ENCODE data around the gene PRDM10. TPM values are rescaled to one million over a fixed set of nuclear protein-coding genes. Genes with fewer than 3 reads are reported as not detected.

The PRDM10 gene
- total RNA-seq, 1 experiment from 2014 or later: 7.7 TPM

GRCh38 chr11:129976328-129976727 lies 26.3 kb downstream of the PRDM10 start:
- no peak for DNase-seq
- peak overlapping the region in 1 of 3 experiments; percentile 40; a peak in 2 of 7 replicates for H3K27ac Mint-ChIP-seq
- no CpG with 5 or more reads among the region's 6 CpGs for WGBS (ENCODE audit: extremely low coverage, insufficient read length, low lambda C conversion rate)

More at GRCh38 chr11:129976328-129976727, 26.3 kb downstream of the PRDM10 start:
- Histone ChIP-seq H3K18ac (ENCODE audit: insufficient read length, low read depth, low read length) (no peak overlapping the region), H3K4me1 (ENCODE audit: insufficient read depth, low read length) (peaks cover 2% of the 10 kb centered on the region; the same call in 1 of the 2 replicates), H2BK15ac (ENCODE audit: low read depth, low read length) (no peak overlapping the region), H3T11ph (ENCODE audit: low read length) (no peak overlapping the region), H4K91ac (ENCODE audit: insufficient read length, low read depth, low read length) (no peak overlapping the region), H3K23me2 (ENCODE audit: insufficient read length, low read depth, low read length, poor library complexity, severe bottlenecking) (no peaks in the 10 kb centered on the region), H3K4ac (ENCODE audit: low read depth, low read length) (no peak overlapping the region), H3K14ac (ENCODE audit: insufficient read depth, low read length) (no peak overlapping the region), H4K20me1 (ENCODE audit: control insufficient read depth, insufficient read depth, insufficient read length) (no peaks in the 10 kb centered on the region), H3K4me2 (ENCODE audit: insufficient read depth, insufficient read length, low read length) (no peak overlapping the region), H2AFZ (ENCODE audit: low read length) (no peak overlapping the region), H4K5ac (ENCODE audit: insufficient read length, low read depth, low read length) (no peak overlapping the region), H2BK120ac (ENCODE audit: low read depth, low read length, poor library complexity, severe bottlenecking) (no peak overlapping the region), H2AK5ac (ENCODE audit: insufficient read length, low read length) (peak overlapping the region; percentile 58), H2BK5ac (ENCODE audit: insufficient read length, low read length) (no peak overlapping the region), H3K9ac (ENCODE audit: extremely low read depth, insufficient read length, low read length) (no peak overlapping the region), H4K8ac (replicated peaks; ENCODE audit: insufficient read length, low read depth, low read length) (no peak overlapping the region), H3K23ac (ENCODE audit: insufficient read length, low read depth, low read length) (no peak overlapping the region), H3K56ac (ENCODE audit: insufficient read length, low read depth, low read length) (no peak overlapping the region), H3K27ac (ENCODE audit: insufficient read length, low read depth, low read length) (no peak overlapping the region), H3K79me1 (ENCODE audit: insufficient read depth, low read depth, low read length, poor library complexity, severe bottlenecking) (peaks cover 3% of the 10 kb centered on the region), H3K79me2 (ENCODE audit: insufficient read depth, low read length) (no peaks in the 10 kb centered on the region; the same call in 1 of the 2 replicates), H2BK20ac (ENCODE audit: low read depth, low read length, poor library complexity, severe bottlenecking) (no peak overlapping the region), H3K27me3 (ENCODE audit: insufficient read depth, low read length) (no peaks in the 10 kb centered on the region), H2BK12ac (ENCODE audit: insufficient read length, low read depth, low read length) (no peak overlapping the region), H3K9me3 (ENCODE audit: control insufficient read depth, low read depth, low read length) (no peaks in the 10 kb centered on the region)
- TF ChIP-seq CTCF (conservative IDR thresholded peaks at IDR 0.05): no peak
- Mint-ChIP-seq H3K9me3 (no peaks in the 10 kb centered on the region), H3K27me3 (ENCODE audit: low read depth) (no peaks in the 10 kb centered on the region; the same call in 1 of the 2 replicates), H3K4me3 (no peak overlapping the region), H3K36me3 (ENCODE audit: insufficient read depth in 1 of 3, low read depth in 3 of 3) (peaks cover under 1 to 2% (median 1%) of the 10 kb centered on the region in 3 experiments; a peak in 3 of 7 replicates), H3K4me1 (peaks cover 26 to 28% of the 10 kb centered on the region in 2 experiments)

Data from H9 (cell line).